Measurements from ENCODE around the gene RPGRIP1L.

Gene RPGRIP1L

GRCh38 chr16:53703590-53704444 lies at the start of gene RPGRIP1L, which contains the start of gene FTO:
RPGRIP1L (minus strand) TSS chr16:53703859; CDS start chr16:53700723, 3,136 bp downstream.
FTO (plus strand) TSS chr16:53704156.
- Mint-ChIP-seq H3K9me3 (no peaks in the 10 kb centered on the region), H3K36me3 (ENCODE audit: low read depth) (peaks cover 33% of the 10 kb centered on the region), H3K27me3 (no peaks in the 10 kb centered on the region), H3K4me1 (ENCODE audit: low read depth) (peaks cover 39% of the 10 kb centered on the region), H3K27ac (peak within 1 kb of the TSS; percentile 98), H3K4me3 (peak within 1 kb of the TSS; percentile 99)
- DNase-seq: peak; percentile 97

GRCh38 chr16:53753431-53753830 lies 49.8 kb upstream of the RPGRIP1L start:
- no peak for DNase-seq
- Mint-ChIP-seq H3K27me3 (no peaks in the 10 kb centered on the region), H3K36me3 (ENCODE audit: low read depth) (peaks cover 3% of the 10 kb centered on the region), H3K27ac (no peak overlapping the region), H3K9me3 (no peaks in the 10 kb centered on the region), H3K4me3 (no peak overlapping the region), H3K4me1 (ENCODE audit: low read depth) (peaks cover 23% of the 10 kb centered on the region)

- Mint-ChIP-seq H3K36me3 (ENCODE audit: low read depth) (peaks cover 5% of the 10 kb centered on the region), H3K4me3 (no peak overlapping the region), H3K27ac (no peak overlapping the region), H3K4me1 (ENCODE audit: low read depth) (peaks cover 20% of the 10 kb centered on the region), H3K9me3 (peaks cover 5% of the 10 kb centered on the region), H3K27me3 (no peaks in the 10 kb centered on the region)
- no peak for DNase-seq
These were observed 48.9 kb upstream of the RPGRIP1L start for GRCh38 chr16:53752560-53752959.

GRCh38 chr16:53745753-53746266 lies 42.2 kb upstream of the RPGRIP1L start:
- H3K4me1 Mint-ChIP-seq (ENCODE audit: low read depth): peaks cover 35% of the 10 kb centered on the region
- peaks cover 6% of the 10 kb centered on the region for H3K36me3 Mint-ChIP-seq (ENCODE audit: low read depth)
- H3K27ac Mint-ChIP-seq: no peak overlapping the region
- no peak for DNase-seq
- no peak overlapping the region for H3K4me3 Mint-ChIP-seq
- H3K9me3 Mint-ChIP-seq: peaks cover 9% of the 10 kb centered on the region
- no peaks in the 10 kb centered on the region for H3K27me3 Mint-ChIP-seq

- H3K27me3 Mint-ChIP-seq: no peaks in the 10 kb centered on the region
- H3K4me1 Mint-ChIP-seq (ENCODE audit: low read depth): peaks cover 38% of the 10 kb centered on the region
- DNase-seq: no peak
- H3K4me3 Mint-ChIP-seq: no peak overlapping the region
- H3K9me3 Mint-ChIP-seq: peaks cover 9% of the 10 kb centered on the region
- peak overlapping the region; percentile 35 for H3K27ac Mint-ChIP-seq
- peaks cover 6% of the 10 kb centered on the region for H3K36me3 Mint-ChIP-seq (ENCODE audit: low read depth)
These were observed 41.4 kb upstream of the RPGRIP1L start for GRCh38 chr16:53745086-53745485.

GRCh38 chr16:53744449-53744848 lies 40.8 kb upstream of the RPGRIP1L start:
- H3K4me3 Mint-ChIP-seq: no peak overlapping the region
- peak; percentile 31 for DNase-seq

GRCh38 chr16:53743149-53743566 lies 39.5 kb upstream of the RPGRIP1L start:
- Mint-ChIP-seq H3K4me1 (ENCODE audit: low read depth) (peaks cover 41% of the 10 kb centered on the region), H3K36me3 (ENCODE audit: low read depth) (peaks cover 3% of the 10 kb centered on the region), H3K9me3 (peaks cover 9% of the 10 kb centered on the region), H3K27me3 (no peaks in the 10 kb centered on the region), H3K4me3 (no peak overlapping the region), H3K27ac (no peak overlapping the region)
- no peak for DNase-seq

More at GRCh38 chr16:53744449-53744848, 40.8 kb upstream of the RPGRIP1L start:
- no peaks in the 10 kb centered on the region for H3K27me3 Mint-ChIP-seq
- peak overlapping the region; percentile 42 for H3K27ac Mint-ChIP-seq
- H3K36me3 Mint-ChIP-seq (ENCODE audit: low read depth): peaks cover 6% of the 10 kb centered on the region
- H3K4me1 Mint-ChIP-seq (ENCODE audit: low read depth): peaks cover 41% of the 10 kb centered on the region
- peaks cover 9% of the 10 kb centered on the region for H3K9me3 Mint-ChIP-seq

GRCh38 chr16:53741546-53741945 lies 37.9 kb upstream of the RPGRIP1L start:
- no peak overlapping the region for H3K4me3 Mint-ChIP-seq
- no peaks in the 10 kb centered on the region for H3K36me3 Mint-ChIP-seq (ENCODE audit: low read depth)
- no peak for DNase-seq
- H3K4me1 Mint-ChIP-seq (ENCODE audit: low read depth): peaks cover 40% of the 10 kb centered on the region
- no peaks in the 10 kb centered on the region for H3K9me3 Mint-ChIP-seq
- no peak overlapping the region for H3K27ac Mint-ChIP-seq
- no peaks in the 10 kb centered on the region for H3K27me3 Mint-ChIP-seq

GRCh38 chr16:53740933-53741531 lies 37.4 kb upstream of the RPGRIP1L start:
- no peak overlapping the region for H3K4me3 Mint-ChIP-seq
- no peak for DNase-seq
- peaks cover 38% of the 10 kb centered on the region for H3K4me1 Mint-ChIP-seq (ENCODE audit: low read depth)
- no peak overlapping the region for H3K27ac Mint-ChIP-seq
- no peaks in the 10 kb centered on the region for H3K36me3 Mint-ChIP-seq (ENCODE audit: low read depth)
- H3K9me3 Mint-ChIP-seq: no peaks in the 10 kb centered on the region
- no peaks in the 10 kb centered on the region for H3K27me3 Mint-ChIP-seq

- Mint-ChIP-seq H3K9me3 (no peaks in the 10 kb centered on the region), H3K27me3 (no peaks in the 10 kb centered on the region)
These were observed 36.8 kb upstream of the RPGRIP1L start for GRCh38 chr16:53740476-53740875.

GRCh38 chr16:53737552-53737951 lies 33.9 kb upstream of the RPGRIP1L start:
- DNase-seq: no peak
- H3K36me3 Mint-ChIP-seq (ENCODE audit: low read depth): no peaks in the 10 kb centered on the region
- no peak overlapping the region for H3K4me3 Mint-ChIP-seq
- no peaks in the 10 kb centered on the region for H3K9me3 Mint-ChIP-seq
- H3K27ac Mint-ChIP-seq: no peak overlapping the region
- H3K27me3 Mint-ChIP-seq: no peaks in the 10 kb centered on the region
- peaks cover 23% of the 10 kb centered on the region for H3K4me1 Mint-ChIP-seq (ENCODE audit: low read depth)

More at GRCh38 chr16:53740476-53740875, 36.8 kb upstream of the RPGRIP1L start:
- Mint-ChIP-seq H3K36me3 (ENCODE audit: low read depth) (no peaks in the 10 kb centered on the region), H3K27ac (no peak overlapping the region), H3K4me3 (no peak overlapping the region), H3K4me1 (ENCODE audit: low read depth) (peaks cover 36% of the 10 kb centered on the region)
- DNase-seq: no peak

- no peak overlapping the region for H3K27ac Mint-ChIP-seq
- no peak overlapping the region for H3K4me3 Mint-ChIP-seq
- H3K27me3 Mint-ChIP-seq: no peaks in the 10 kb centered on the region
- no peaks in the 10 kb centered on the region for H3K9me3 Mint-ChIP-seq
- peaks cover 22% of the 10 kb centered on the region for H3K4me1 Mint-ChIP-seq (ENCODE audit: low read depth)
- no peak for DNase-seq
- no peaks in the 10 kb centered on the region for H3K36me3 Mint-ChIP-seq (ENCODE audit: low read depth)
These were observed 32.6 kb upstream of the RPGRIP1L start for GRCh38 chr16:53736297-53736696.

- no peaks in the 10 kb centered on the region for H3K36me3 Mint-ChIP-seq (ENCODE audit: low read depth)
- H3K27ac Mint-ChIP-seq: no peak overlapping the region
- peaks cover 22% of the 10 kb centered on the region for H3K4me1 Mint-ChIP-seq (ENCODE audit: low read depth)
- H3K27me3 Mint-ChIP-seq: no peaks in the 10 kb centered on the region
- no peak for DNase-seq
- no peak overlapping the region for H3K4me3 Mint-ChIP-seq
- H3K9me3 Mint-ChIP-seq: no peaks in the 10 kb centered on the region
These were observed 31.2 kb upstream of the RPGRIP1L start for GRCh38 chr16:53734908-53735307.

GRCh38 chr16:53732296-53732929 lies 28.8 kb upstream of the RPGRIP1L start:
- Mint-ChIP-seq H3K9me3 (no peaks in the 10 kb centered on the region), H3K36me3 (ENCODE audit: low read depth) (peaks cover 6% of the 10 kb centered on the region), H3K27me3 (no peaks in the 10 kb centered on the region), H3K4me1 (ENCODE audit: low read depth) (peaks cover 26% of the 10 kb centered on the region), H3K27ac (peak overlapping the region; percentile 2), H3K4me3 (no peak overlapping the region)
- no peak for DNase-seq
